ENCODE data around the gene PTPN21.

PTPN21 gene

GRCh38 chr14:88550078-88550477 is 4.7 kb downstream of the PTPN21 start:
- Histone ChIP-seq H3K79me2 (ENCODE audit: control insufficient read depth, insufficient read depth, low read length, poor library complexity) (peaks cover 5% of the 10 kb centered on the region), H2BK12ac (ENCODE audit: low read length) (no peak overlapping the region), H3K4me1 (ENCODE audit: control insufficient read depth in 1 of 2, insufficient read depth in 2 of 2, low read length in 2 of 2) (peaks cover 6 to 7% of the 10 kb centered on the region in 2 experiments), H3K79me1 (ENCODE audit: low read length) (peaks cover 9% of the 10 kb centered on the region), H2AK5ac (ENCODE audit: low read length) (no peak overlapping the region), H3K4ac (ENCODE audit: low read depth, low read length) (peak overlapping the region; percentile 47), H3K14ac (ENCODE audit: low read length) (no peak overlapping the region), H2AFZ (ENCODE audit: insufficient read depth, low read length, poor library complexity) (no peak overlapping the region), H2BK120ac (ENCODE audit: insufficient read depth, low read length, poor library complexity) (peak overlapping the region; percentile 28), H2BK5ac (ENCODE audit: low read depth, low read length, poor library complexity) (no peak overlapping the region), H4K8ac (ENCODE audit: low read depth, low read length) (peak overlapping the region; percentile 33), H3K4me2 (ENCODE audit: low read length) (no peak overlapping the region), H4K12ac (ENCODE audit: low read depth, low read length) (no peak overlapping the region), H3K36me3 (ENCODE audit: control insufficient read depth in 1 of 2, insufficient read depth in 2 of 2, low read length in 2 of 2) (peaks cover 32 to 33% of the 10 kb centered on the region in 2 experiments), H3K9ac (ENCODE audit: low read length) (no peak overlapping the region), H3K23ac (ENCODE audit: low read length) (no peak overlapping the region), H3K27ac (ENCODE audit: low read depth, low read length) (peak overlapping the region; percentile 14), H3K4me3 (ENCODE audit: low read depth, low read length) (no peak overlapping the region), H4K91ac (ENCODE audit: low read depth, low read length) (peak overlapping the region; percentile 25), H3K9me3 (ENCODE audit: insufficient read depth, low read depth, low read length) (no peaks in the 10 kb centered on the region), H3K27me3 (ENCODE audit: insufficient read depth, low read length) (no peaks in the 10 kb centered on the region), H3K18ac (ENCODE audit: low read length) (peak overlapping the region; percentile 61)
- peak in 1 of 2 donors; percentile 37 for DNase-seq
- WGBS (ENCODE audit: extremely low coverage, insufficient coverage, insufficient read length): no CpG with 5 or more reads among the region's 15 CpGs

- Histone ChIP-seq H3K79me2 (ENCODE audit: control insufficient read depth, insufficient read depth, low read length, poor library complexity) (peaks cover 2% of the 10 kb centered on the region), H3K9me3 (ENCODE audit: insufficient read depth, low read depth, low read length) (no peaks in the 10 kb centered on the region), H2BK5ac (ENCODE audit: low read depth, low read length, poor library complexity) (no peak overlapping the region), H3K4me2 (ENCODE audit: low read length) (no peak overlapping the region), H3K36me3 (ENCODE audit: control insufficient read depth in 1 of 2, insufficient read depth in 2 of 2, low read length in 2 of 2) (peaks cover 35 to 39% of the 10 kb centered on the region in 2 experiments), H4K91ac (ENCODE audit: low read depth, low read length) (no peak overlapping the region), H2BK120ac (ENCODE audit: insufficient read depth, low read length, poor library complexity) (no peak overlapping the region), H3K79me1 (ENCODE audit: low read length) (no peaks in the 10 kb centered on the region), H2AK5ac (ENCODE audit: low read length) (no peak overlapping the region), H4K12ac (ENCODE audit: low read depth, low read length) (no peak overlapping the region), H3K4ac (ENCODE audit: low read depth, low read length) (no peak overlapping the region), H3K18ac (ENCODE audit: low read length) (no peak overlapping the region), H3K9ac (ENCODE audit: low read length) (no peak overlapping the region), H3K27ac (ENCODE audit: low read depth, low read length) (no peak overlapping the region), H2AFZ (ENCODE audit: insufficient read depth, low read length, poor library complexity) (no peak overlapping the region), H2BK12ac (ENCODE audit: low read length) (no peak overlapping the region), H4K8ac (ENCODE audit: low read depth, low read length) (no peak overlapping the region), H3K23ac (ENCODE audit: low read length) (no peak overlapping the region), H3K4me1 (ENCODE audit: control insufficient read depth in 1 of 2, insufficient read depth in 2 of 2, low read length in 2 of 2) (peaks cover 6 to 7% of the 10 kb centered on the region in 2 experiments), H3K27me3 (ENCODE audit: insufficient read depth, low read length) (no peaks in the 10 kb centered on the region), H3K14ac (ENCODE audit: low read length) (no peak overlapping the region), H3K4me3 (ENCODE audit: low read depth, low read length) (no peak overlapping the region)
- no CpG with 5 or more reads among the region's 3 CpGs for WGBS (ENCODE audit: extremely low coverage, insufficient coverage, insufficient read length)
- DNase-seq: no peak
Observed at GRCh38 chr14:88547386-88547780, 7.4 kb downstream of the PTPN21 start.

- Histone ChIP-seq H2AK5ac (ENCODE audit: low read length) (no peak overlapping the region), H3K4me3 (ENCODE audit: low read depth, low read length) (no peak overlapping the region), H2BK5ac (ENCODE audit: low read depth, low read length, poor library complexity) (no peak overlapping the region), H4K12ac (ENCODE audit: low read depth, low read length) (no peak overlapping the region), H3K23ac (ENCODE audit: low read length) (no peak overlapping the region), H3K4ac (ENCODE audit: low read depth, low read length) (no peak overlapping the region), H3K14ac (ENCODE audit: low read length) (no peak overlapping the region), H3K79me1 (ENCODE audit: low read length) (no peaks in the 10 kb centered on the region), H4K8ac (ENCODE audit: low read depth, low read length) (no peak overlapping the region), H3K9me3 (ENCODE audit: insufficient read depth, low read depth, low read length) (no peaks in the 10 kb centered on the region), H3K9ac (ENCODE audit: low read length) (no peak overlapping the region), H3K4me1 (ENCODE audit: control insufficient read depth in 1 of 2, insufficient read depth in 2 of 2, low read length in 2 of 2) (peaks cover 2 to 5% of the 10 kb centered on the region in 2 experiments), H2BK12ac (ENCODE audit: low read length) (no peak overlapping the region), H4K91ac (ENCODE audit: low read depth, low read length) (no peak overlapping the region), H3K4me2 (ENCODE audit: low read length) (no peak overlapping the region), H3K27ac (ENCODE audit: low read depth, low read length) (no peak overlapping the region), H3K18ac (ENCODE audit: low read length) (no peak overlapping the region), H3K79me2 (ENCODE audit: control insufficient read depth, insufficient read depth, low read length, poor library complexity) (peaks cover 2% of the 10 kb centered on the region), H3K27me3 (ENCODE audit: insufficient read depth, low read length) (no peaks in the 10 kb centered on the region), H2AFZ (ENCODE audit: insufficient read depth, low read length, poor library complexity) (no peak overlapping the region), H3K36me3 (ENCODE audit: control insufficient read depth in 1 of 2, insufficient read depth in 2 of 2, low read length in 2 of 2) (peaks cover 35 to 36% of the 10 kb centered on the region in 2 experiments), H2BK120ac (ENCODE audit: insufficient read depth, low read length, poor library complexity) (no peak overlapping the region)
- DNase-seq: no peak
- no CpG with 5 or more reads among the region's 4 CpGs for WGBS (ENCODE audit: extremely low coverage, insufficient coverage, insufficient read length)
Observed at GRCh38 chr14:88546621-88547385, 8.0 kb downstream of the PTPN21 start.

- no peak overlapping the region for H2BK120ac ChIP-seq (ENCODE audit: insufficient read depth, low read length, poor library complexity)
- no peaks in the 10 kb centered on the region for H3K9me3 ChIP-seq (ENCODE audit: insufficient read depth, low read depth, low read length)
- H3K4ac ChIP-seq (ENCODE audit: low read depth, low read length): no peak overlapping the region
- no peak overlapping the region for H2BK12ac ChIP-seq (ENCODE audit: low read length)
- H3K27me3 ChIP-seq (ENCODE audit: insufficient read depth, low read length): no peaks in the 10 kb centered on the region
- peak; percentile 87 to 94 for DNase-seq
- H3K36me3 ChIP-seq (ENCODE audit: control insufficient read depth in 1 of 2, insufficient read depth in 2 of 2, low read length in 2 of 2): peaks cover 33 to 36% of the 10 kb centered on the region in 2 experiments
- H2AFZ ChIP-seq (ENCODE audit: insufficient read depth, low read length, poor library complexity): no peak overlapping the region
- no peak overlapping the region for H4K12ac ChIP-seq (ENCODE audit: low read depth, low read length)
- H4K91ac ChIP-seq (ENCODE audit: low read depth, low read length): no peak overlapping the region
- H3K79me1 ChIP-seq (ENCODE audit: low read length): no peaks in the 10 kb centered on the region
- H3K18ac ChIP-seq (ENCODE audit: low read length): no peak overlapping the region
- no peak overlapping the region for H3K14ac ChIP-seq (ENCODE audit: low read length)
- H3K4me1 ChIP-seq (ENCODE audit: control insufficient read depth in 1 of 2, insufficient read depth in 2 of 2, low read length in 2 of 2): peaks cover 0 to 1% of the 10 kb centered on the region in 2 experiments
- H3K27ac ChIP-seq (ENCODE audit: low read depth, low read length): no peak overlapping the region
- H2BK5ac ChIP-seq (ENCODE audit: low read depth, low read length, poor library complexity): no peak overlapping the region
- no CpG with 5 or more reads among the region's 3 CpGs for WGBS (ENCODE audit: extremely low coverage, insufficient coverage, insufficient read length)
- H2AK5ac ChIP-seq (ENCODE audit: low read length): no peak overlapping the region
- H3K23ac ChIP-seq (ENCODE audit: low read length): no peak overlapping the region
- no peak overlapping the region for H3K4me2 ChIP-seq (ENCODE audit: low read length)
- H3K4me3 ChIP-seq (ENCODE audit: low read depth, low read length): no peak overlapping the region
- no peak overlapping the region for H3K9ac ChIP-seq (ENCODE audit: low read length)
- no peak overlapping the region for H4K8ac ChIP-seq (ENCODE audit: low read depth, low read length)
- no peaks in the 10 kb centered on the region for H3K79me2 ChIP-seq (ENCODE audit: control insufficient read depth, insufficient read depth, low read length, poor library complexity)
Observed at GRCh38 chr14:88545256-88545655, 9.6 kb downstream of the PTPN21 start.

Measured in trophoblast cell (in vitro differentiated cells and primary cell).